ENCODE measurements around the gene CTXN1. TPM values are rescaled to one million over a fixed set of nuclear protein-coding genes. Genes with fewer than 3 reads are reported as not detected.
A peak's percentile ranks its signal among the peaks of the same experiment; 100 is the strongest.

The CTXN1 gene
- total RNA-seq, 2 donors from 2014 or later, result 5.0 to 37.1 TPM

DNA sequence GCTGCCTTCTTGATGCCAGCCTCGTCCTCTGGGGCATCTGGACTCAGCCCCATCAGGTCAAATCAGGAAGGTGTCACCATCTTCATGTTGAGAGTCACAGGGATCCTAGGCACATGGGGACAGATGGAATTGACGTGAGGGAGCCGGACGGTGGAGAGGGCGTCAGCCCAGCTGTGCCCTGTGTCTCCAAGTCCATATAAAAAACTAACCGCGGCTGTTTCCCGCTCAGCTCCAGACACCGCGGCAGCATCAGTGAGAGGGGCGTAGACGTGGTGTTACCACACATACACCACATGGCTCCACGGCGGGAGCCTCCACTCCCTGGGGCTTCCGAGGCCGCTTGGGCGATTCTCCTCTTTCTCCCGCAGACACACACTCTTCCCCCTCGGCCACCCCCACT, 46.1 kb downstream of the CTXN1 start:
- intact Hi-C loops (cut with DNase I), result no loop called here
- Histone ChIP-seq H3K27me3 (replicated peaks; ENCODE audit: insufficient read depth) (no peaks in the 10 kb centered on the region), H3K4me3 (no peak overlapping the region), H3K36me3 (no peaks in the 10 kb centered on the region), H3K27ac (no peak overlapping the region), H3K9me3 (no peaks in the 10 kb centered on the region), H3K4me1 (replicated peaks) (no peaks in the 10 kb centered on the region)
- WGBS, result 83% methylated on average over 19 of the region's 19 CpGs
- TF ChIP-seq CTCF (IDR thresholded peaks at IDR 0.05), result no peak
- DNase-seq (ENCODE audit: low spot score), result no peak

DNA sequence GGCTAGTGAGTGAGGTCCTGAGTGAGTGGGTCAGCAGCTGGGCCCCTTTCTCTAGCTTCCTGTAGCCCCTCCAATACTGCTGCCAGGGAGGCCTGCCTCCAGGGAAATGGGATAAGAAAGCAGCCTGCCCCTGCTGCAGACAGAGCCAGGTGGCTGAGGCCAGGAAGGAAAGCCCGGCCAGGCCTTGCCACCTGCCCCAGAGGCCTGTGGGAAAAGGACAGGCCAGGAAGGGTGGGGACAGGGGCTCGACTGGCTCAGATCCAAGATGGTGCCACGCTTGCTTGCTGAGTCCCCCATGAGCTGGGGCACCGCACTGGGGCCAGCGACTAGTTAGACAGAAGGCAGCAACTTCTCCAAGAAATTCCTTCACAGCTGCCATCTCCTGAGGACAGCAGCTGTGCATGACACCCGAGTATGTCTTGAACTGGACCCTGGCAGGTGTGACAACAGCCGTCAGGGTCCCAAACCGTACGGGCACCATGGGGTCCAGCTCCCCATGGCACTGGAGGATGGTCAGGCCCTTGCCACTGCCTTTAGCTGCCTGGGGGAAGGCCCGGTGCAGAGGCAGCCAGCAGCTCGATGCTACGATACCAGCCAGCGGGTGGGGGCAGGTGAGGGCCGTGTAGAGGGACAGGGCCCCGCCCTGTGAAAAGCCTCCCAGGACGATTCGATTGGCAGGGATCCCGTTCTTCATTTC, 46.7 kb downstream of the CTXN1 start:
- no peak for DNase-seq (ENCODE audit: low spot score)
- WGBS, result 67% methylated on average over 14 of the region's 18 CpGs
- H3K27ac ChIP-seq, result no peak overlapping the region
- no peaks in the 10 kb centered on the region for H3K27me3 ChIP-seq (replicated peaks; ENCODE audit: insufficient read depth)
- no peaks in the 10 kb centered on the region for H3K4me1 ChIP-seq (replicated peaks)
- TF ChIP-seq POLR2A (IDR thresholded peaks at IDR 0.05), result no peak
- no peak for TF ChIP-seq CTCF (IDR thresholded peaks at IDR 0.05)
- no peak for TF ChIP-seq POLR2AphosphoS5 (IDR thresholded peaks at IDR 0.05)
- H3K4me3 ChIP-seq, result no peak overlapping the region
- intact Hi-C loops (cut with DNase I), result no loop called here
- H3K36me3 ChIP-seq, result no peaks in the 10 kb centered on the region
- no peaks in the 10 kb centered on the region for H3K9me3 ChIP-seq

GRCh38 chr19:7877249-7877836, 48.6 kb downstream of the CTXN1 start:
- TF ChIP-seq CTCF (IDR thresholded peaks at IDR 0.05) (no peak), POLR2A (IDR thresholded peaks at IDR 0.05) (no peak), POLR2AphosphoS5 (IDR thresholded peaks at IDR 0.05) (no peak)
- no peaks in the 10 kb centered on the region for H3K27me3 ChIP-seq (replicated peaks; ENCODE audit: insufficient read depth)
- no peaks in the 10 kb centered on the region for H3K36me3 ChIP-seq
- no peaks in the 10 kb centered on the region for H3K4me1 ChIP-seq (replicated peaks)
- intact Hi-C loops (cut with DNase I), result no loop called here
- H3K27ac ChIP-seq, result no peak overlapping the region
- no peak overlapping the region for H3K4me3 ChIP-seq
- H3K9me3 ChIP-seq, result no peaks in the 10 kb centered on the region
- no peak for DNase-seq (ENCODE audit: low spot score)
- 57% methylated on average over 6 of the region's 6 CpGs for WGBS

GRCh38 chr19:7874897-7875273, 51.0 kb downstream of the CTXN1 start:
- no peak overlapping the region for H3K27ac ChIP-seq
- H3K36me3 ChIP-seq, result no peaks in the 10 kb centered on the region
- no peaks in the 10 kb centered on the region for H3K4me1 ChIP-seq (replicated peaks)
- H3K27me3 ChIP-seq (replicated peaks; ENCODE audit: insufficient read depth), result no peaks in the 10 kb centered on the region
- WGBS, result 37% methylated on average over 12 of the region's 12 CpGs
- H3K9me3 ChIP-seq, result no peaks in the 10 kb centered on the region
- TF ChIP-seq CTCF (IDR thresholded peaks at IDR 0.05) (no peak), POLR2A (IDR thresholded peaks at IDR 0.05) (no peak)
- intact Hi-C loops (cut with DNase I), result no loop called here
- DNase-seq (ENCODE audit: low spot score), result no peak
- H3K4me3 ChIP-seq, result peak overlapping the region; percentile 38 to 48

Other genes starting within 250 kb of the CTXN1 start
- under 1 TPM in 1 of 2 donors, not detected in 1; 0.28 TPM for gene MCEMP1, start 249.0 kb downstream of the CTXN1 start, total RNA-seq
- 100 to 1,000 TPM; 105 to 150 TPM for gene TRAPPC5, start 245.3 kb downstream of the CTXN1 start, total RNA-seq
- gene FCER2, start 224.0 kb downstream of the CTXN1 start, total RNA-seq, result 1 to 10 TPM in 1 of 2 donors, not detected in 1; 1.5 TPM
- gene CLEC4G, start 194.0 kb downstream of the CTXN1 start, total RNA-seq, result under 1 TPM in 1 of 2 donors, not detected in 1; 0.57 TPM
- gene CD209, start 178.6 kb downstream of the CTXN1 start, total RNA-seq, result 1 to 10 TPM in 1 of 2 donors, under 1 TPM in 1; 0.97 to 1.2 TPM
- 10 to 100 TPM in 1 of 2 donors, not detected in 1; 11.0 TPM for gene CLEC4M, start 162.9 kb downstream of the CTXN1 start, total RNA-seq
- 10 to 100 TPM; 24.0 to 25.7 TPM for gene EVI5L, start 95.9 kb downstream of the CTXN1 start, total RNA-seq
- 1 to 10 TPM; 2.2 to 4.2 TPM for gene PRR36, start 51.7 kb downstream of the CTXN1 start, total RNA-seq
- gene LRRC8E, start 37.6 kb downstream of the CTXN1 start, total RNA-seq, result 10 to 100 TPM in 1 of 2 donors, 1 to 10 TPM in 1; 4.8 to 11.7 TPM
- 10 to 100 TPM; 21.6 to 45.2 TPM for gene MAP2K7, start 22.3 kb downstream of the CTXN1 start, total RNA-seq
- 1 to 10 TPM in 1 of 2 donors, not detected in 1; 3.2 TPM for gene TGFBR3L, start 11.3 kb downstream of the CTXN1 start, total RNA-seq
- 10 to 100 TPM; 37.4 to 95.0 TPM for gene SNAPC2, start 5.8 kb downstream of the CTXN1 start, total RNA-seq
- gene TIMM44, start 17.5 kb upstream of the CTXN1 start, total RNA-seq, result 10 to 100 TPM; 47.3 to 83.4 TPM
- gene ELAVL1, start 79.5 kb upstream of the CTXN1 start, total RNA-seq, result 10 to 100 TPM; 35.6 to 76.9 TPM
- not detected for gene CCL25, start 126.6 kb upstream of the CTXN1 start, total RNA-seq
- 1 to 10 TPM; 3.1 to 5.2 TPM for gene FBN3, start 223.5 kb upstream of the CTXN1 start, total RNA-seq

Measured in prostate gland (tissue), 2 donors.